Cerebellar nuclear complex (tissue), 1 donor: ENCODE data around the gene GABRG3.

Experiments used
- DNase-seq, 2 experiments: peaks; one replicate each; lab custom pipeline; 2025; lab: John Stamatoyannopoulos, UW

GABRG3 gene

DNA sequence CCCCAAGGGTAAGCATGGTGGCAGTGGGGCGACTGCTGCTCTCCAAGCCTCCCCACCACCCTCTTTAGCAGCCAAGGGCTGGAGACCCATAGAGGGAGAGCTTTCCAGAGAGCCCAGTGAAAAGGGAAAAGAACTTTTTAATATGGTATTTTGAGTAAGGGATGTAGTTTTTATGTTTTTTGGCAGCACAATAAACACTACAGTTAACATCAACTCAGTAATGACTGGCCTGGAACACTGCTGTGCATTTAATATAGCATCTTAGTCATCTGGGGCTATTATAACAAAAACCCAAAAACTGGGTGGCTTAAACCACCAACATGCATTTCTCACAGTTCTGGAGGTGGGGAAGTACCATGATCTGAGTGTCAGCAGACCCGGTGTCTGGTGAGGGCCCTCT is 495.8 kb downstream of the GABRG3 start:
- DNase-seq = no peak

DNA sequence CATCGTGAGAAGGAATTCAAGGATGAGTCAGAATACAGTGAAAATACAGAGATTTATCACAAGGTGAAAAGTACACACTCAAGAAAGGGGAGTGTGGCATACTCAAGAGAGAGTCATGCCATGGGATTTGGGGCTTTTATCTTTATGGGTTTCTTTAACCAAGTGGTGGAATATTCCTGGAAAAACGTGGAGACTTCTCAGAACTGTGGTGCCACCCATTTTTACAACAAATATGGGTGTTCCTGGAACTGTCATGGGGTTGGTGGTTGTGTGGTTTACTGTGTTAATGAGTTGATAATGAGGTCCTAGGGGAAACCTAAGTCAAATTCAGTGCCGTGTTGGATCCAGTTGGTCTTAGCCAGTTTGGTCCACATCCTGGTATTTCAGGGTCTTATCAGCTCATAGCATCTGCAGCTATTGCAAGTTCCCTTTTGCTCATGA is 497.2 kb downstream of the GABRG3 start:
- DNase-seq = no peak

- no peak for DNase-seq
Measured at GRCh38 chr15:27473845-27474244, 502.9 kb downstream of the GABRG3 start.

GRCh38 chr15:27475395-27475794 is 504.4 kb downstream of the GABRG3 start:
- no peak for DNase-seq

DNA sequence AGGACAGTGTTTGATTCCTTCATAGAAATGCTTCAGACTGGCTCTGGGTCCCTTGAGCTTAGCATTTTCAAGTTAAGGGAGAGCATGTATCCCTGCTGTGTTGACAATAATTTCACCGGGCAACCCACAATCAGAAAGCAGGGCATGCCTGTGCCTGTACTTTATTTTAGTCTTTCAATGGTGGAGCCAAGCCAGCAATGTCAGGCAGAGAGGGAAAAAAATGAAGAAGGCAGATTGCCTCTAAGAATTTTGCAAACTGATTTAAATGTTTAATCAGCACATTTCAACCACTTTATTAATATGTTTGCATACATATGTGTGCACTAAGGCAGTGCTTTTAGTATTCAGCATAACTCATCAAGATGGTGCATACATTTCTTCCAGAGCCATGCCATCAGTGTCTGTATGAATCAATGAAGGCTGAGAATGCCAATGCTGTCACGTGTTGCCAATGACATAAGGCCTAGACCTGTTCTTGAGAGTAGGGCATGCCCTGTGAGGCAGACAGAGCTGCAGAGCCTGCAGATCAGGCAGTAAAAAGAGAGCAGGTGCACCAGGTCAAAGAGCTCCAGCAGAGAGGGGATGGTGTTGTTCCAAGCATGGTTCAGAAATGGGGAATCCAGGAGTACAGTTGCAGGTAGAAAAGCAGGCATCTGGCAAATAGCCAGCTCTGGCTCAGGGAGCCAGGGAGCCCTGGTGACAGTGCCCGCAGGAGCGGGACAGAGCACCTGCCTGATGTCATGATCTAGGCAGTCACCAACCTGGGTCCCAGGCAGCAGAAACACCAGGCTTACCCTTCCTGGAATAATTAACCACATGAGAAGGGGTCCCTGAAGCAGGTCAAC is 508.5 kb downstream of the GABRG3 start:
- no peak for DNase-seq

DNA sequence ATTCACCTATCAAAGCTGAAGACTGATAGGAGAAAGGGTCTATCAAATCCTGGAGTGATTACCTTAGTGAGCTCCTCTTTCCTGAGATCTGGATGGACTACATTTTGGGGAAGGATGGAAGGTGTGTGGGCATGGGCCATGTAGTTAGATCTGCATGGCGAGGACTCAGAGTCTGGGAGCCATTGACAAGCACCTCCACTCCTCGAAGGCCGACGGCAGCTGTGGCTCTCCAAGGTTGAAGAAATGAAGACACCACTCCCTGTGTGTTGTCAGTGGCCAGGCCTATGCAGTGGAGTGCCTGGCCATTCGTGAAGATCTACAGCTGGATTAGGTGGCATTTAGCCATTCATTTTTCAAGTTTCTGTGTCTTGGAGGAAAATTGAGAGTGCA is 509.2 kb downstream of the GABRG3 start:
- no peak for DNase-seq

- DNase-seq = no peak
Measured at GRCh38 chr15:27480642-27481041, 509.7 kb downstream of the GABRG3 start.

DNA sequence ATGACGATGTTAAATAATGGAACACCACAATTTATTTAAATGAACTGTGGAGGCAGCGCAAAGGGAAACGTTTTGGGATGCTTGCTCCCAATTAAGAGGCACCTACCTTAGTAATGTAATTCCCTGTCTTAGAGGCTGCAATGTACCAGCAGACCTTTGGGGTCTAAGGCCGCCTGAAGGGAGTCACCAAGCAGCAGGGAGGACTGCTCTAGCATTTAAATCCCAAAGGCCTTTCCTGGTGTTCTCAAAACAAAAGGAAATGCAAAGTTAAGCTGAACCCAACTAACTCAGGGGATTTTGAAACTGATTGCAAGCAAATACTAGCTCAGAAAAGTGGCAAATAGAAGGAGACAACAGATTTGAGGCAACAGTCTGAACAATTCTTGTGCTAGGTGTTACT is 510.8 kb downstream of the GABRG3 start:
- DNase-seq = no peak

DNA sequence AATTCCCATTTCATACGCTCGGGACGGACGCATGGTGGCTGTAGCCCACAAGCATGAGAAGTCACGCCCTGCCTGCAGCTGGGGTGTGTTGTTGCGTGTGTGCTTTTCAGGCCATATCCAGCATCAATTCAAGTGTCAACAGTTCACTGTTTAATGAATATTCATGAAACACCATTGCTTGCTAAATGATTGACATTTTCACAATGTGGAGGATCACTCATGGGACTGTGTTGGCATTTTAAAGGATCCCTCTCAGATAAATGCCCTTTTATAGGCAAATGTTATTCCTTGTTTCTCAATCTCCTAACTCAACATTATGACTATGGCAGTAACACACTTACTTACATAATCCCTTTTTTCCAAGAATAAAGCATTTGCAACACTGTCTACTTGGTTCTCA is 511.3 kb downstream of the GABRG3 start:
- DNase-seq = no peak

DNA sequence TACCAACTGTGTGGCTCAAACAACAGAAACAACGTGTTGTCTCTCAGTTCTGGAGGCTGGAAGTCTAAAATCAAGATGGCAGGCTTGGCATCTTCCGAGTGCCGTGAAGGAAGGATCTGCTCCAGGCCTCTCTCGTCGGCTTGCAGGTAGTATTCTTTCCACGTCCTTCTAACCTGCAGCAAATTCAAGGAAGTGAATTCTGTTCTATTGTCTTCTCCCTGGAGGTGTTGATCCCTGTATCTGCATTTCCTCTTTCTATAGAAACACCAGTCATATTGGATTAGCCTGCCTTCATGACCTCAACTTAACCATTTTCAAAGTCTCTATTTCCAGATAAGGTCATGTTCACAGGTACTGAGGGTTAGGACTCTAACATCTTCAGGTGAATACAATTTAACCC is 512.1 kb downstream of the GABRG3 start:
- no peak for DNase-seq

DNA sequence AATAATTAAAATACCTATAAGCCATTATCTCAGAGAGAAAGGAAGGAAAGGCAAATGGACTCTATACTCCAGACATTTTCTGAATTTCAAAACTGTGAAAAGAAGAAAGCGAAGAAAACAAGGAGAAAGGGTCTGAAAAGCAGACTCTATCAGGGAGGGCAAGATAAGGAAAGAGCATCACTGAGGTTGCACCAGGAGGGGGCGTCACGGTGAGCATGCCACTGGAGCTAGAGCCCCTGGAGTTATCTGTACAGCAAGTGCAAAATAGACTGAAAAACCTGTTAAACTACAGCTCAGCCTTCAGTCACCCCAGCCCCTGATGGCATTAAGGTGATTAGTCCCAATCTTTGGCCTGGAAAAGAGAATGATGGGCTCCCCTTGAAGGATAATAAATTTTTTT is 514.3 kb downstream of the GABRG3 start:
- DNase-seq = no peak

DNA sequence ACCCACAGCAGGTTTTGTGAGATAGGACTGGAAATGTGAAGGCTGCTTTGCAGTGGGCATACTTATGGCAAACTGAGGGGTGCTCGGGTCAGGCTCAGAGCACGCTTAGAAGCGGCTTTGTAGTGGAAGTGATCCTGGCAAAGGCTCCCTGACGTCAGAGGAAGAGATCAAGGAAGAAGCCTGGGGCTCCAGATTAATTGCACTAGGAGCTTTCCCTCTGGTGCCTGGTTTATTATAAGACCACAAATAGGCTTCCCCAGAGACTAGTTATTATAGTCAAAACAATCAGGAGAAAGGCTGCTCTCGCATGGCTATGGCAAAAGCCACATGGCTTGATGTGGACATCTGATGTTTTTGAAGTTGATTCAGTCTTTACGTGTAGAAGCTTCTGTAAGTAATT is 515.1 kb downstream of the GABRG3 start:
- no peak for DNase-seq

DNA sequence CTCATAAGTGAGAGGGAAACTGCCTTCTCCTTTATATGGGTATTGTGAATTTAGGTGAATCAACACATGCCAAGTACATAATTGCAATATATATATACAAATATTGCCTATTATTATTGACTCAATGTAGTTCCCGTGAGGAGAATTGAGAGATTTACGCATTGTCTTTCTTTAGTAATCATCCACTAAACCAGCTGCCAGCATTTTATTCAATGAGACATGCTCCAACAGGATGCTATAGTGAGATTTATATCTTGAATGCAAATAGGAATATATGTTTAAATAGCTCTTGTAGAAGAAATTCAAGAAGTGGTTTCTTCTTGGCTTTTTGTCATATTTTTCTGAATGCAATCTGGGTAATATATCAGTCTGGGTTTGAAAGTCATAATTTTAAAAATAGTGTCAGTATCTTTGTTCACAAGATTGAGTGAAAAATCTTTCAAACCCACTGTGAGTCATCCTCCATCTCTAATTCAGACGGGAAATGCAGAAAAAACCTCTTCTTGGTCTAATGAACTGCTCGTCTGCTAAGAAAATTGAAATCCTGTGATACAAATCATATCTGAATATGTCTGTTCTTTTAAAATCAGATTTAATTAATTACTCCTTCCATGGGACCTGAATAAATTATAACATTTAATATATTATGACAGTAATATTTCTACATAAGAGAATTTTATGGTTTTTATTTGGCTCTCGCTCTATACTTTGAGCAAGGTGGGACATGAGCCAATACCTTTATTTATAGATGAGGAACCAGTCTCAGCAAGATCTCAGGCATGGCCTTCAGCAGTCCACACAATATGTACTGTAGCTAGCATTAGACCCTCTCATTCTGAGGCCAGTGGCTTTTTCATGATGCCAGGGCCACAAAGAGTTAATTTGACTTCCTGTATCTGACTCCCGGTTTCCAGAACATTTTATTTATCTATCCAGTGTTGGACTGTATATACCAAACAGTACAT is 516.0 kb downstream of the GABRG3 start:
- DNase-seq = no peak

DNA sequence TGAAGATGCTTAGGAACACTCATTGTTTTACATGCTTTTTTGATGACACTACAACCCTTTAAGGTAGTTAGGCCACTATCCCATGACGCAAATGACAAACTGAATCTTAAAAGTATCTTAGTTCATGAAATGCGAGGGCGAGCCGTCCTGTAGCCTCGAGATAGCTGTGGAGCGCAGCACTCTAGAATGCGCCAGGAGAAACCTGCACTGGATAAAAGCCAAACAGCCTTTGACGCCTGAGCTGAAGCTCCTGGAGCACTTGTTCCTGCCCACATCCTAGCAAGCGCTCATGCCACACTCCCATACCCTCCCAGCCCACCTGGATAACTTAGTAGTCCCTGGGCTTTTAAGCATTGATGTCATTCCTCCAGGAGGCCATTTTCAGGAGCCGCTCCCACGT is 516.9 kb downstream of the GABRG3 start:
- DNase-seq = no peak

DNA sequence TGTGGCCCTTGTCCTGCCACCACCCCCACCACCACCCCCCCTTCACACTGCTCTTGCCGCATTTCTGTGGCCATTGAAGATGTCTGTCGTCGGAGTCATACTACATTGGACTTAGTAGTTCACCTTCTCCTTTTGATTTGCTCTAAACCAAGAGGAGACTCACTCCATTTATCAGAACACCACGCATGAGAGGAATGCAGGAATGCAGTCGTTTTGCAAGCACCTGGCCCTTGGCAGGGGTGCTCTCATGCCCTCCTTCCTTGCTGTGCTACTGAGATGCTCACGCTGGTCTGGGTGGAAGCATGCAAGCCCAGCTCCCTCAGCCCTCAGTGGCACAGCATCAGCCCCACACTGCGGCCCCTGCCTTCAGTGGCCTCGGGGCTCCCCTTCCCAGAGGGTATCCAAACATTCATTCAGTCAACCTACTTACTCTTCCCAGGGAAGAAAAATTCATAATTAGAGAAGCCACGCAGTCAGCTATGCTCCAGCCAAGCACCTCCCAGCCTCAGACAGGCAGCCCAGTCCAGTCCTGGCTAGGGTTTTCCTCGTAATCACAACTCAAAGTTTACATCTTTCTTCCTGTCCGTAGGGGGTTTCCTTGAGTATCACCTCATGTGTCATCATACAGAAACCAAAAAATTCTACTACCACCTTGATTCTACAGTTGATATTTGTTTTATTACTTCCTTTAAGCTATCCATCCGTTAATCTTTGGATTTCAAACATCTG is 520.0 kb downstream of the GABRG3 start:
- DNase-seq = no peak

GRCh38 chr15:27491666-27492621 is 521.0 kb downstream of the GABRG3 start:
- DNase-seq = no peak

- no peak for DNase-seq
Measured at GRCh38 chr15:27495963-27496459, 525.0 kb downstream of the GABRG3 start.

DNA sequence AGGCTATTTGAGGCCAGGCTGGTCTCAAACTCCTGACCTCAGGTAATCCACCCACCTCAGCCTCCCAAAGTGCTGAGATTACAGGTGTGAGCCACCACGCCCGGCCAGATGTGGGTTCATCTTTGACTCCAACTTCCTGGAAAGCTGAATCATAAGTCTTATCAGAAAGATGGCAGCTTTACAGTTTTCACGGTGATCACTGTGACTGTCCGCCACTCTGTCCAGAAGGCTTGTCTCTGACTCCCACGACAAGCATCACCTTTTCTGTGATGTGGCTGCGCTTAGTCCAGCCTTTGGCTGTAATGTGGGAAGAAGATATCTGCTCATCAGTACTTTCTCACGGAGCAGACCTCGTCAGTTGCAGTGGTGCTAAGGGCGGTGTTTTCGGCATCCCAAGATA is 527.7 kb downstream of the GABRG3 start:
- DNase-seq = no peak

DNA sequence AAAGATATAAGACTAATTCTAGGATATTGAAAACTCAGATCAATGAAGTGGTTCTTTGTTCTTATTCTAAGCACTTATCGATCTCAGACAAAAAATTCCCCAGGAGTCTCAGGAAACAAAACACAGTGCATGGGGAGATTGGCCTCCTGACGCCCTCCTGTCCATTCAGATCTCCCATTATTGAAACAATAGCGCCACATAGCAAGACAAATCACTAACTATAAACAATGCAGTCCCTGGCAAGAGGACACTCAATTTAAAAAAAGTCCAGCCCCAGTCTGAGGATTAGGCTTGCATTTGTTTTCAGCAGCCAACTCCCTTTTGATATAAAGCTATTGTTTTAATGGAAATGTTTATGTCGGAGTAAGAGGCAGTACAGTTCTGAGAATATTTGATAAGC is 528.2 kb downstream of the GABRG3 start:
- DNase-seq = no peak

- no peak for DNase-seq
Measured at GRCh38 chr15:27499719-27500118, 528.7 kb downstream of the GABRG3 start.

DNA sequence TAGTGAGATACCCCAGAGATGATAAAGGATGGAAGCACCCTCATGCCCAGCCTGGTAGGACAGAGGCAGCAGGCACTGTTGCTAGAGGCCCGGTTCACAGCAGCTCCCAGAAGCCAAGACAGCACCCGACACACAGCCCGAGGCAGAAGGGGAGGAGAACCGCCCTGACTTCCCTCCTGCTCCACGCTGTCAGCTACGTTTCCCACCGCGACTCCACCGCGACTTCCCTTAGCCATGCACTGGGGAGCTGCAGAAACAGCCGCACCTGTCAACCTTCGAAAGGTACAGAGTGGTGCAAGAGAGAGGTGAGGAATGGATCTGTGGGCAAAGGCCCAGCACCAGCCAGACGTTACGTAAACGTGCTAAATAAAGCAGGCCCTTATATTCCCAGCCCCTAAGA is 529.2 kb downstream of the GABRG3 start:
- DNase-seq = no peak
